Astrocyte (in vitro differentiated cells and primary cell): ENCODE results near the gene FLOT2. TPM values are rescaled to one million over a fixed set of nuclear protein-coding genes. Genes with fewer than 3 reads are reported as not detected.

Experiments
- DNase-seq: peaks from one replicate; pipeline ENCODE4 v3.0.0-alpha.2; 2010; ENCODE audit warnings: low read depth
- FAIRE-seq: peaks from 2 replicates; lab custom pipeline; 2011; peaks lifted over from hg19 to GRCh38; lab: Jason Lieb, UNC
- H2AFZ ChIP-seq: 2 replicates; pipeline ENCODE4 v1.6.0; 2012; ENCODE audit warnings: low read depth, low read length, inconsistent platforms
- H3K27ac ChIP-seq: 2 replicates; pipeline ENCODE4 v1.5.1; 2011; ENCODE audit warnings: low read depth, low read length, inconsistent platforms
- H3K27me3 ChIP-seq: 2 replicates; pipeline ENCODE4 v1.6.0; 2011; ENCODE audit warnings: low read length, inconsistent platforms; ENCODE audit not compliant: insufficient read depth
- H3K36me3 ChIP-seq: 2 replicates; pipeline ENCODE4 v1.5.1; 2011; ENCODE audit warnings: low read length, inconsistent platforms; ENCODE audit not compliant: insufficient read depth
- H3K4me1 ChIP-seq: 2 replicates; pipeline ENCODE4 v1.5.1; 2011; ENCODE audit warnings: low read length, inconsistent platforms; ENCODE audit not compliant: insufficient read depth
- H3K4me2 ChIP-seq: 2 replicates; pipeline ENCODE4 v1.6.0; 2012; ENCODE audit warnings: low read length, inconsistent platforms
- H3K4me3 ChIP-seq: 2 replicates; pipeline ENCODE4 v1.5.1; 2011; ENCODE audit warnings: low read depth, mild to moderate bottlenecking, low read length, inconsistent platforms; ENCODE audit not compliant: insufficient read depth
- H3K79me2 ChIP-seq: 2 replicates; pipeline ENCODE4 v1.6.0; 2012; ENCODE audit warnings: mild to moderate bottlenecking, low read length, inconsistent platforms; ENCODE audit not compliant: insufficient read depth
- H3K9ac ChIP-seq: 2 replicates; pipeline ENCODE4 v1.6.0; 2012; ENCODE audit warnings: mild to moderate bottlenecking, low read length, inconsistent platforms
- H3K9me3 ChIP-seq: 2 replicates; pipeline ENCODE4 v1.5.1; 2012; ENCODE audit warnings: low read depth, mild to moderate bottlenecking, low read length, inconsistent platforms; ENCODE audit not compliant: insufficient read depth
- H4K20me1 ChIP-seq: 2 replicates; pipeline ENCODE4 v1.6.0; 2012; ENCODE audit warnings: low read length, inconsistent platforms; ENCODE audit not compliant: insufficient read depth
- H3K27ac Mint-ChIP-seq: one replicate; pipeline ENCODE4 v1.8.0; 2021; ENCODE audit warnings: mild to moderate bottlenecking, mixed read lengths; ENCODE audit not compliant: unreplicated experiment
- H3K27me3 Mint-ChIP-seq: one replicate; pipeline ENCODE4 v1.8.0; 2021; ENCODE audit warnings: low read depth, mixed read lengths; ENCODE audit not compliant: unreplicated experiment
- H3K36me3 Mint-ChIP-seq: one replicate; pipeline ENCODE4 v1.8.0; 2021; ENCODE audit warnings: low read depth, mixed read lengths; ENCODE audit not compliant: unreplicated experiment
- H3K4me1 Mint-ChIP-seq: one replicate; pipeline ENCODE4 v1.8.0; 2021; ENCODE audit warnings: low read depth, mixed read lengths; ENCODE audit not compliant: unreplicated experiment
- H3K4me3 Mint-ChIP-seq: one replicate; pipeline ENCODE4 v1.8.0; 2021; ENCODE audit warnings: mild to moderate bottlenecking, moderate library complexity, mixed read lengths; ENCODE audit not compliant: unreplicated experiment
- H3K9me3 Mint-ChIP-seq: one replicate; pipeline ENCODE4 v1.8.0; 2021; ENCODE audit warnings: mild to moderate bottlenecking, mixed read lengths; ENCODE audit not compliant: unreplicated experiment
- CTCF ChIP-seq: IDR thresholded peaks from 2 replicates; pipeline ENCODE4 v1.5.1; 2011; ENCODE audit warnings: low read depth, mild to moderate bottlenecking, inconsistent platforms, low read length, moderate library complexity; ENCODE audit not compliant: insufficient read depth
- EZH2 ChIP-seq: IDR thresholded peaks from 2 replicates; pipeline ENCODE4 v1.6.1; 2012; ENCODE audit warnings: mild to moderate bottlenecking, low read length, inconsistent platforms; ENCODE audit not compliant: insufficient read depth
- total RNA-seq: library from RNA; stranded (reverse); gene quantifications from 2 replicates; pipeline ENCODE4 v1.2.1, GENCODE V29; 2021

FLOT2 gene
- total RNA-seq, 1 donor from 2014 or later: 84.4 TPM

GRCh38 chr17:28916302-28916934 is 18.9 kb upstream of the FLOT2 start:
- TF ChIP-seq CTCF (peak; percentile 62), EZH2 (no peak)
- Histone ChIP-seq H3K4me2 (no peak overlapping the region), H3K9me3 (no peaks in the 10 kb centered on the region), H3K9ac (no peak overlapping the region), H3K4me3 (no peak overlapping the region), H4K20me1 (peaks cover 89% of the 10 kb centered on the region), H3K27ac (no peak overlapping the region), H3K36me3 (peaks cover 73% of the 10 kb centered on the region), H3K4me1 (no peaks in the 10 kb centered on the region), H3K27me3 (no peaks in the 10 kb centered on the region), H2AFZ (no peak overlapping the region), H3K79me2 (peaks cover 2% of the 10 kb centered on the region)
- H3K27ac Mint-ChIP-seq: no peak overlapping the region
- H3K27me3 Mint-ChIP-seq: no peaks in the 10 kb centered on the region
- peaks cover 45% of the 10 kb centered on the region for H3K36me3 Mint-ChIP-seq
- H3K4me1 Mint-ChIP-seq: no peaks in the 10 kb centered on the region
- DNase-seq (no peak), FAIRE-seq (no peak)
- peak overlapping the region; percentile 54 for H3K4me3 Mint-ChIP-seq
- no peaks in the 10 kb centered on the region for H3K9me3 Mint-ChIP-seq

- no peaks in the 10 kb centered on the region for H3K27me3 Mint-ChIP-seq
- no peak overlapping the region for H3K27ac Mint-ChIP-seq
- no peak for TF ChIP-seq EZH2
- TF ChIP-seq CTCF: no peak
- H3K79me2 ChIP-seq: peaks cover 2% of the 10 kb centered on the region
- H3K9me3 Mint-ChIP-seq: no peaks in the 10 kb centered on the region
- no peak overlapping the region for H3K4me3 Mint-ChIP-seq
- H2AFZ ChIP-seq: no peak overlapping the region
- no peaks in the 10 kb centered on the region for H3K9me3 ChIP-seq
- peaks cover 90% of the 10 kb centered on the region for H4K20me1 ChIP-seq
- no peak overlapping the region for H3K4me3 ChIP-seq
- peaks cover 6% of the 10 kb centered on the region for H3K4me1 Mint-ChIP-seq
- H3K9ac ChIP-seq: no peak overlapping the region
- no peak overlapping the region for H3K4me2 ChIP-seq
- FAIRE-seq (no peak), DNase-seq (no peak)
- no peaks in the 10 kb centered on the region for H3K27me3 ChIP-seq
- no peak overlapping the region for H3K27ac ChIP-seq
- peaks cover 9% of the 10 kb centered on the region for H3K4me1 ChIP-seq
- H3K36me3 ChIP-seq: peaks cover 74% of the 10 kb centered on the region
- H3K36me3 Mint-ChIP-seq: peaks cover 46% of the 10 kb centered on the region
These were observed 15.4 kb upstream of the FLOT2 start for GRCh38 chr17:28912938-28913333.

GRCh38 chr17:28912281-28912937 is 14.9 kb upstream of the FLOT2 start:
- H3K9ac ChIP-seq: no peak overlapping the region
- Mint-ChIP-seq H3K27me3 (no peaks in the 10 kb centered on the region), H3K4me3 (no peak overlapping the region), H3K36me3 (peaks cover 49% of the 10 kb centered on the region), H3K4me1 (peaks cover 8% of the 10 kb centered on the region), H3K27ac (no peak overlapping the region), H3K9me3 (no peaks in the 10 kb centered on the region)
- peaks cover 9% of the 10 kb centered on the region for H3K4me1 ChIP-seq
- peaks cover 74% of the 10 kb centered on the region for H3K36me3 ChIP-seq
- H3K9me3 ChIP-seq: no peaks in the 10 kb centered on the region
- peaks cover 90% of the 10 kb centered on the region for H4K20me1 ChIP-seq
- no peak overlapping the region for H3K27ac ChIP-seq
- TF ChIP-seq CTCF: no peak
- TF ChIP-seq EZH2: no peak
- H3K4me3 ChIP-seq: no peak overlapping the region
- FAIRE-seq (no peak), DNase-seq (no peak)
- peaks cover 2% of the 10 kb centered on the region for H3K79me2 ChIP-seq
- no peak overlapping the region for H3K4me2 ChIP-seq
- H3K27me3 ChIP-seq: no peaks in the 10 kb centered on the region
- no peak overlapping the region for H2AFZ ChIP-seq
